ENCODE data around the gene KPNA6. TPM values are rescaled to one million over a fixed set of nuclear protein-coding genes. Genes with fewer than 3 reads are reported as not detected.

Gene KPNA6
- total and polyA plus RNA-seq, 9 of the 15 experiments (the other 6 are each of a cell fraction or from before 2014, with no cell fraction given): 20.1 to 54.6 (median 32.2) TPM

DNA sequence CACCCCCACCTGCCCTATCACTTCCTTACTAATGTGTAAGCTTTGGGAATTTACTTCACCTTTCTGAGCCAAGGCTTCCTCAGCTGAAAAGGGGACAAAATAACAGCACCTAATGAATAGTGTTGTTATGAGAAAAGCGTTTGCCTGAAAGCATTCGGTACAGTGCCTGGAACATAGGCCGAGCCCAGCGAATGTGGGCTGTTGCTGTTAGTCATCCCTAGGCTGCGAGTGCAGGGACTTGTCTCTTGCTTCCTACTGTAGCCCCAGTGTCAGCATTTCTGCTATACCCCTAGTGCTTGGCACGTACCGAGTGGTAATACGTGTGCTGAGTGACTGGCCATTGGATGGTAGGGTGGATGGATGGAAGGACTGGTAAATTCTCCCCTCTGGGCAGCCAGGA is 16.7 kb upstream of the KPNA6 start:
- no peak overlapping the region for H2AFZ ChIP-seq (ENCODE audit: low read depth, low read length)
- H3K4me3 ChIP-seq: no peak overlapping the region
- intact Hi-C loops (cut with micrococcal nuclease): no loop called here
- no peaks in the 10 kb centered on the region for H4K20me1 ChIP-seq (replicated peaks; ENCODE audit: control insufficient read depth, insufficient read depth, low read length)
- ATAC-seq (no peak), FAIRE-seq (no peak), DNase-seq (ENCODE audit: extremely low read depth in 1 of 4, low spot score in 3 of 4) (no peak)
- 0 out of 4 replicates have a peak overlapping the region, but pooled peaks of 1 of the 2 experiments have one; percentile 14 for H3K9ac ChIP-seq (ENCODE audit: insufficient read depth in 1 of 2, low read depth in 2 of 2, low read length in 2 of 2)
- H3K9me1 ChIP-seq (ENCODE audit: control insufficient read depth, insufficient read depth, low read length): no peaks in the 10 kb centered on the region
- no TSS peak for BruUV-seq (replicated peaks)
- ChIA-PET POLR2A (interaction anchor here (0.6 to 2.3 kb wide), 6 partner anchors 9 to 277 kb away, joined by 3 to 10 read pairs (median 4); no protein-coding TSS in a partner anchor), CTCF (ENCODE audit: low intra/inter-chr PET ratio) (no interaction called here)
- no peaks in the 10 kb centered on the region for H3K27me3 ChIP-seq (ENCODE audit: control insufficient read depth in 2 of 2, insufficient read depth in 2 of 2, low read length in 2 of 2)
- H3K36me3 ChIP-seq (ENCODE audit: control insufficient read depth, insufficient read depth, low read length): peaks cover 53% of the 10 kb centered on the region
- TF ChIP-seq, protein P1, sequence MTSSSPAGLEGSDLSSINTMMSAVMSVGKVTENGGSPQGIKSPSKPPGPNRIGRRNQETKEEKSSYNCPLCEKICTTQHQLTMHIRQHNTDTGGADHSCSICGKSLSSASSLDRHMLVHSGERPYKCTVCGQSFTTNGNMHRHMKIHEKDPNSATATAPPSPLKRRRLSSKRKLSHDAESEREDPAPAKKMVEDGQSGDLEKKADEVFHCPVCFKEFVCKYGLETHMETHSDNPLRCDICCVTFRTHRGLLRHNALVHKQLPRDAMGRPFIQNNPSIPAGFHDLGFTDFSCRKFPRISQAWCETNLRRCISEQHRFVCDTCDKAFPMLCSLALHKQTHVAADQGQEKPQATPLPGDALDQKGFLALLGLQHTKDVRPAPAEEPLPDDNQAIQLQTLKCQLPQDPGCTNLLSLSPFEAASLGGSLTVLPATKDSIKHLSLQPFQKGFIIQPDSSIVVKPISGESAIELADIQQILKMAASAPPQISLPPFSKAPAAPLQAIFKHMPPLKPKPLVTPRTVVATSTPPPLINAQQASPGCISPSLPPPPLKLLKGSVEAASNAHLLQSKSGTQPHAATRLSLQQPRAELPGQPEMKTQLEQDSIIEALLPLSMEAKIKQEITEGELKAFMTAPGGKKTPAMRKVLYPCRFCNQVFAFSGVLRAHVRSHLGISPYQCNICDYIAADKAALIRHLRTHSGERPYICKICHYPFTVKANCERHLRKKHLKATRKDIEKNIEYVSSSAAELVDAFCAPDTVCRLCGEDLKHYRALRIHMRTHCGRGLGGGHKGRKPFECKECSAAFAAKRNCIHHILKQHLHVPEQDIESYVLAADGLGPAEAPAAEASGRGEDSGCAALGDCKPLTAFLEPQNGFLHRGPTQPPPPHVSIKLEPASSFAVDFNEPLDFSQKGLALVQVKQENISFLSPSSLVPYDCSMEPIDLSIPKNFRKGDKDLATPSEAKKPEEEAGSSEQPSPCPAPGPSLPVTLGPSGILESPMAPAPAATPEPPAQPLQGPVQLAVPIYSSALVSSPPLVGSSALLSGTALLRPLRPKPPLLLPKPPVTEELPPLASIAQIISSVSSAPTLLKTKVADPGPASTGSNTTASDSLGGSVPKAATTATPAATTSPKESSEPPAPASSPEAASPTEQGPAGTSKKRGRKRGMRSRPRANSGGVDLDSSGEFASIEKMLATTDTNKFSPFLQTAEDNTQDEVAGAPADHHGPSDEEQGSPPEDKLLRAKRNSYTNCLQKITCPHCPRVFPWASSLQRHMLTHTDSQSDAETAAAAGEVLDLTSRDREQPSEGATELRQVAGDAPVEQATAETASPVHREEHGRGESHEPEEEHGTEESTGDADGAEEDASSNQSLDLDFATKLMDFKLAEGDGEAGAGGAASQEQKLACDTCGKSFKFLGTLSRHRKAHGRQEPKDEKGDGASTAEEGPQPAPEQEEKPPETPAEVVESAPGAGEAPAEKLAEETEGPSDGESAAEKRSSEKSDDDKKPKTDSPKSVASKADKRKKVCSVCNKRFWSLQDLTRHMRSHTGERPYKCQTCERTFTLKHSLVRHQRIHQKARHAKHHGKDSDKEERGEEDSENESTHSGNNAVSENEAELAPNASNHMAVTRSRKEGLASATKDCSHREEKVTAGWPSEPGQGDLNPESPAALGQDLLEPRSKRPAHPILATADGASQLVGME (CRISPR knock-in tag; IDR thresholded peaks at IDR 0.05): no peak
- TF ChIP-seq ZNF780A (CRISPR knock-in tag; IDR thresholded peaks at IDR 0.05) (no peak), TARDBP (IDR thresholded peaks at IDR 0.05) (no peak), ZNF717 (CRISPR knock-in tag; IDR thresholded peaks at IDR 0.05) (no peak)
- TF ChIP-seq, protein P2, sequence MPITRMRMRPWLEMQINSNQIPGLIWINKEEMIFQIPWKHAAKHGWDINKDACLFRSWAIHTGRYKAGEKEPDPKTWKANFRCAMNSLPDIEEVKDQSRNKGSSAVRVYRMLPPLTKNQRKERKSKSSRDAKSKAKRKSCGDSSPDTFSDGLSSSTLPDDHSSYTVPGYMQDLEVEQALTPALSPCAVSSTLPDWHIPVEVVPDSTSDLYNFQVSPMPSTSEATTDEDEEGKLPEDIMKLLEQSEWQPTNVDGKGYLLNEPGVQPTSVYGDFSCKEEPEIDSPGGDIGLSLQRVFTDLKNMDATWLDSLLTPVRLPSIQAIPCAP (CRISPR knock-in tag; IDR thresholded peaks at IDR 0.05; ENCODE audit: borderline replicate concordance): no peak
- no peaks in the 10 kb centered on the region for H3K9me3 ChIP-seq (replicated peaks; ENCODE audit: control insufficient read depth, insufficient read depth, low read depth, low read length)
- 93% methylated on average over 8 of the region's 8 CpGs for WGBS (ENCODE audit: insufficient coverage, low coverage, missing lambda C conversion rate)
- in situ Hi-C loops (cut with MboI): no loop called here
- H3K4me1 ChIP-seq (replicated peaks in 1 of 2; ENCODE audit: control insufficient read depth in 2 of 2, insufficient read depth in 2 of 2, low read length in 2 of 2): 0 out of 5 replicates have a peak, but pooled peaks cover 0 to 2% of the 10 kb centered on the region in 2 experiments
- H3K4me2 ChIP-seq (ENCODE audit: insufficient read depth, low read length): no peak overlapping the region
- no peak overlapping the region for H3K27ac ChIP-seq (ENCODE audit: extremely low read depth, low read depth, low read length)
- H3K79me2 ChIP-seq (ENCODE audit: control insufficient read depth, insufficient read depth, low read length): no peaks in the 10 kb centered on the region
